GM21390 (cell line): ENCODE results near the gene GPER1.
"Not testable (repeated sequence)": the region's sequence is repeated elsewhere in the genome, so short reads cannot be mapped to it uniquely, and the experiment has no call there.

Experiments used
- ATAC-seq: cut with Tn5 transposase; IDR thresholded peaks from one replicate; pipeline ENCODE4 v1.9.1; 2021; ENCODE audit not compliant: unreplicated experiment

The GPER1 gene

DNA sequence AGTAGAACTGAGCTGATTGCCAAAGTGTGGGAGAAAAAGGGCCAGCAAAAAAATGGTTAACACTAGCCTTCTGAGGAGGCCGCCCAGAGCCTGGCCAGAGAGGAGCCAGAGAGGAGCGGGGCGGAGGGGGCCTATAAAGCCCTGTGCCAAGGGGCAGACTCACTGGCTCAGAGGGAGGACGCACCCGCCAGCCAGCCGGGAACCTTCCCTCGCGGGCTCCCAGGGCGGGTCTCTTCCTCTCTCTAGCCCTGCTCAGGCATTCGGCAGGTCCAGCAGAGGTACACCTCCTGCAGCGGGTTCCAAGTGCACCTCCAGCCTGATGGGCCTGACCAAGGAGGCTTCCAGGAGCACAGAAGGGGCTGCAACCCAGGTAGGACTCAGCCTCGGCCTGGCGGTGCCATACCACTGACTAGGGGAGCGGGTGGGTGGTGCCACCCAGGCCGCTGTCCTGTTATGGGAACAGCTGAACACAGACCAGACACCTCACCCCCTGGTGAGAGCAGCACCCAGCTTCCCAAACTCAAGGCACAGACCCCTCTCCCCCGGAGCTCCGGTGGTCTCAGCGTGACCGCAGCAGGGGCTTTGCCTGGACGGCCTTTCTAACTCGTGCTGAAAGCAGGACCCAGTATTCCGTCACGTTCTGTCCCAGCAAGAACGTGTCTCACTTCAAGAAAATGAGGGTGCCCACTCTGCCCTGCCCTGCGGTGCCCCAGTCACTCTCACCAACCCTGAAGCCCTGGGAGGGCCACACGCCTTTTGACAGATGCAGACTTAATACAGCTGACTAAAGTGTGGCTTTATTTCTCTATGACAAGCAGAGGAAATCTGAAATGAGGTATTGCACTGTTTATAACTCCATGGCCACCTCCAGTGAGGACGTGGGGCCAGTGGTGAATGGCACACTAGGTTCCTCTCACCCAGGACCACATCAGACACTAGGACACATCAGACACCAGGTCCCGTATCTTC, at the start of gene GPER1:
Gene GPER1, plus strand, starts transcription at position 162 of the 969 bp plus-strand sequence. CDS start 3,616 bp downstream, outside the sequence.
- no peak for ATAC-seq

DNA sequence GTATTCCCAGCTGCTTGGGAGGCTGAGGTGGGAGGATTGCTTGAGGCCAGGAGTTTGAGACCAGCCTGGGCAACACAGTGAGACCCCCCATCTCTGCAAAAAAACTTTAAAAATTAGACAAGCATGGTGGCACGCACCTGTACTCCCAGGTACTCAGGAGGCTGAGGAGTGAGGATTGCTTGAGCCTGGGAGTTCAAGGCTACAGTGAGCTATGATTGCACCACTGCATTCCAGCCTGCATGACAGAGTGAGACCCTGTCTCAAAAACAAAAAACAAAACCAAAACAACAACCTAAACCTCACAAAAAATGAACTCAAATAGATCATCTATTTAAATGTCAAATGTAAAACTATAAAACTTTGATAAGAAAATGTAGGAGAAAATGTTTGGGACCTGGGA, 47.7 kb upstream of the GPER1 start:
- not testable (repeated sequence) for ATAC-seq

DNA sequence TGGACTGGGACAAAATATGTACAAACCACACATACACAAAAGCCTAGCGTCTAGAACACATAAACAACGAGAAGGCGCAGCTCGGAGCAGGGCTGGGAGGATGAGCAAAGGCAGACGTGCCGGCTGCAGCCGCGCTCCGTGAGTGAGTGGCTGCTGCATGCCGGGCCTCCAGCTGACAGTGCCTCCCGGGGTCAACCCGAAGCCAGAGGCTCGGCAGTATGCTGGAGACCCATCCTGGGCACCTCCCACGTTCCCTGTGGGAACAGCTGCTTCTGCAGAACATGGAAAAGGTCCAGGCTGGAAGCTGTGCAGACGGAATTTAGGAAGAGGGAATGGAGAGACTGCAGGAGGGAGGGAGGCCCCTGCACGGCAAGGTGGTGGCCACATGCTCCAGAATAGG, 47.1 kb upstream of the GPER1 start:
- ATAC-seq = no peak

DNA sequence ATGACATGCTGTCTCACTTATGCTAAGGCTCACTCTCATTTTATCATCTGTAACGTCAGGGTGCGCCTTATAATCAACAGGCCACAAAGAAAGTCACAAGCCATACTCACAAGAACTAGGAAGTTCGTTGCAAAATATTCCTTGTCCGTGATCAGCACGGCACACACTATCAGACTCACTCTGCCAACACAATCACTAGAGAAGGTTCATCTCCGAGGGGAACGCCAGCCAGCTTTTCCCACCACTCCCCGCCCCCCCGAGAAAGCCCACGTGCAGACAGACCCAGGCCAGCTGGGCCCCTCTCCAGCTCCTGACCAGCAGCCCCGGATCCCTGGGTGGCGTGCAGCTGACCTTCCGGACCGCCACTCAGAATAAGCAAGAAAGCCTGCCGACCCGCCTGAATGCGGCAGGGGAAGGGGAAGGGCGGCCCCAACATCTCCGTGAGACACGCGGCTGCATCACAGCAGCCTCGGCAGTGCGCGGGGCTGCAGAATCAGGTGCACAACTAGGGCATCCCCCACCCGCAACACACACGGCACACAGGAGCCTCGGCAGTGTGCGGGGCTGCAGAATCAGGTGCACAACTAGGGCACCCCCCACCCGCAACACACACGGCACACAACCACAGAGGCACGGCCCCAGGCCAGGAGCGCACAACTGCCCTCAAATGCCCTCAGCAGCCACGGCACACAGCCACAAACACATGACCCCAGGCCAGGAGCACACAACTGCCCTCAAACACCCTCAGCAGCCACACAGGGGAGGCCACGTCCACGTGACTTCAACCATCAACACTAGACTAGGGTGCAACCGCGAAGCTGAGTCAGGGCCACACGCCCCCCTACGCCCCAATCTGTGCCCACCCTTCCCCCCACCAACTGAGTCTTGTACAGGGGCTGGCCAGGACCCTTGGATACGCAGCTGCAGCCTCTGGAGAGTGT, 46.1 kb upstream of the GPER1 start:
- ATAC-seq = no peak

DNA sequence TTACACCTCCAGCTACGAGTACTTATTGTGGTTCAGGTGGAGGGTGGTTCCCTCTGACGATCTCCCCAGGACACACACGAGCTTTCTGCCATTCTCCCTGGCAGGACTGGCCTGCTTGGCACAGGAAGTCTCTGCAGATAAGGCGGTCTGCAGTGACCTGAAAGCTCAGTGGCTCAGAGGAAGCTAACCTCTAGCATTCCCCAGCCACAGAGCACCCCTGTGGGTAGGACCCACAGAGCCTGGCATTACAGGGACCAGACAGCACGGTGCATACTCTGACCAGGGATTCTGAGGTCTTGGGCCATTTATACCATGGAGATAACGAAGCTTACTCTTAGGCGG, 45.5 kb upstream of the GPER1 start:
- no peak for ATAC-seq

DNA sequence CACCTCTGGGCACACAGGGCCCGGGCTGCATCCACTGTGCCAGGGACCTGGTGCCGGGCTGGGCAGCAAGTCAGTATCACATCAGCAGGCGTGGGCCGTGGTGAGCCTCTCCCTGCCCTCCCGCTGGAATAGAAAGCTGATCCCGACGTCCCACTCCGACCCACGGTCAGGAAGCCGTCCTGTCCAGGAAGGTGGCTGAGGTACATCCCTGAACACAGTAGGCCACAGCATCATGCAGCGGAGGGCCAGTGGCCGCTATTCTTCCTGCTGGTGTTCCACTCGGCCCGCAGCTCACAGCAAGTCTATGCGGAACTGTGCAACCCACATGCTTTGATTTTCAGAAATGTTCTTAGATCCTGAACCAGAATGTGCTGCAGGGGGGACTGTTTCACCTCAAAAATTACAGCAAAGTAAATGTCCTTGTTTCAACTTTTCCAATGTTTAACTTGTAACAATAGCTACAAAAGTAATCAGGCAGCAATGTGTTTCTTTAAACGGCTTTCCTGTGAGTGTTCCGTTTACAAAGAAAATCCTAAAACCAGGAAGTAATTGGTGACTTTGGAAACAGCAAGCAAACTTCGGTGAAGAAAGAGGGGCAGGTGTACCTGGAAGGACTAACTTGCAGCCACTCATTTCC, 44.2 kb upstream of the GPER1 start:
- no peak for ATAC-seq

DNA sequence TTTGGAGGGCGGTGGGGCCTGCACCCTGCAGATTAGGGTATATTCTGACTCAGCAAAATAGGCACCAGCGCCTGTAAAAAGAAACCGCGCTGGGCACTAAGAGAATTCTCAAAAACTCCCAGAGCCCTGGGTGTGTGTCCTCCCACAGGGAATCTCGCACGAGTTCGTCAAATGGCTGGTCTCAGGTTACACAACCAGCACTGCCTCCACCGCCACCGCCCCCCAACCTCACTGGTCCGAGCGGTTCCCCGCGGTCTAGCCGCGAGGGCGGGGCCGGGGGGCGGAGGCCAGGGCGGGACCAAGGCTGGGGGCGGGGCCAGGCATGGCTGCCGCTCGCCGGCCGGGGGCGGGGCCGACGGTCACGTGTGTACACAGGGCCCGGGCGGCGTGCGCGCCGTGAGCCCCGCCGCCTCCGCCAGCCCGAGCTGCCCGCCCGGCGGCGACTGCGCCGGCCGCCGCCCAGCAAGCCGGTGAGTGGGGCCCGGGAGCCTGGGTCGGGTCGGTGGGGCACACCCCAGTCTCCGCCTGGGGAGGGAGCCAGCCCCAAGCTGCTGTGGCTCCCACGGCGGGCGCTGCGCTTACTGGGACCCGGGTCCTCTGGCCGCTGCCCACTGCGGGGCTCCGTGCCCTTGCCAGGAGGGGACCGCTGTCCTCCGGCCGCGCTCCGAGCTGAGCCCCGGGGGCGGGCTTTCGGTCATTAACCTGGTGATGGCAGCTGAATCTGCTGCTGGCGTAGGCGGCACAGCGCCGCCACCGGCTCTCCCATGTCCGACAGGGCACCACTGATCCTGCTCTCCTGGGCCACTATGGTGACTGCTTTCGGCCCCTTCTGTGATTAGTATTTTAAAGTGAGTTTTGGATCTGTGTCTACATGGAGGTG, 43.5 kb upstream of the GPER1 start, which contains the start of gene GPR146:
Gene GPR146, plus strand, starts transcription at position 358 of the 880 bp plus-strand sequence. CDS start 12,970 bp downstream, outside the sequence.
- ATAC-seq = peak; percentile 87

DNA sequence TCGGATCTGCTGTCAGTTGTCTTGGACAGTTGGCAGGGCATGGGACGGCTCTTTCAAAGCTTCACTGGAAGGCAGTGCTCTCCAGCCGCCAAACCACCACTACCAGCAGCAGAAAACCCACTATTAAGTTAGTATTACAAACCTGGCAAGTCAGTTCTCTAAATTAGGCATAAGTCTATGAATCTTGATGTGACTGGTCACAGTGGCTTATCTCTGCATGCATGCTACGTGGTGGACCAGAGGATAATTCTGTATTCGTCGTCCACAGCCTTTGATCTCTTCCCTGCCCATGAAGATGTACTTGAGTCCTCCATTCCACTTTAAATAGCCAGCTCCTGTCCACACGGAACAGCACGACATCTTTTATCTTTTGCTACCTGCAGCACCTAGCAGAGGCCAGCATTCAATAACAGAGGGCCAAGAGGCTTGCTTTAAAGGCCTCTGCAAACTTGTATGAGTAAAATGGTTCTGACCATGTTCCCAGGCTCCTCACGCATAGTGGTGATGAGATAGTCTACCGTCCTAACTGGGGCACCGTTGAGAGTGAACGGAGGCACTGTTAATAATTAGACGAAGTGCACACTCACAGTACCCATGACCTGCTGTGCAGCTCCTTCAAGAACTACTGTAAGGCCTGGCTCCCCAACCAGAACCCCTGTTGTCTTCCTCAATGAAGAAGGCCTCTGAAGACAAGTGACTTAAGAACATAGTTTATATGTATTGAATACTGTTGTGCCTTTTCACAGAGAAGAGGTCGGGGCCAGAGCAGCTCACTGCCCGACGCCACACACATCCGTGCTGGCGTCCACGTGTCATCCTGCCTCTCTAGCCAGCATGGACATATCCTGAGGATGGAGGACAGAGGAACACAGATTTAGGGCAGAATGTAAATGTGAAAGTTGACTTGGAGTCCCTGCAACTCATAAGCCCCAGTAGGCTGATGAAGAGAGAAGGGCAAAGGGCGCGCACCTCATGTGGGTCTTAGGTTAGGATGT, 42.5 kb upstream of the GPER1 start:
- ATAC-seq = no peak

DNA sequence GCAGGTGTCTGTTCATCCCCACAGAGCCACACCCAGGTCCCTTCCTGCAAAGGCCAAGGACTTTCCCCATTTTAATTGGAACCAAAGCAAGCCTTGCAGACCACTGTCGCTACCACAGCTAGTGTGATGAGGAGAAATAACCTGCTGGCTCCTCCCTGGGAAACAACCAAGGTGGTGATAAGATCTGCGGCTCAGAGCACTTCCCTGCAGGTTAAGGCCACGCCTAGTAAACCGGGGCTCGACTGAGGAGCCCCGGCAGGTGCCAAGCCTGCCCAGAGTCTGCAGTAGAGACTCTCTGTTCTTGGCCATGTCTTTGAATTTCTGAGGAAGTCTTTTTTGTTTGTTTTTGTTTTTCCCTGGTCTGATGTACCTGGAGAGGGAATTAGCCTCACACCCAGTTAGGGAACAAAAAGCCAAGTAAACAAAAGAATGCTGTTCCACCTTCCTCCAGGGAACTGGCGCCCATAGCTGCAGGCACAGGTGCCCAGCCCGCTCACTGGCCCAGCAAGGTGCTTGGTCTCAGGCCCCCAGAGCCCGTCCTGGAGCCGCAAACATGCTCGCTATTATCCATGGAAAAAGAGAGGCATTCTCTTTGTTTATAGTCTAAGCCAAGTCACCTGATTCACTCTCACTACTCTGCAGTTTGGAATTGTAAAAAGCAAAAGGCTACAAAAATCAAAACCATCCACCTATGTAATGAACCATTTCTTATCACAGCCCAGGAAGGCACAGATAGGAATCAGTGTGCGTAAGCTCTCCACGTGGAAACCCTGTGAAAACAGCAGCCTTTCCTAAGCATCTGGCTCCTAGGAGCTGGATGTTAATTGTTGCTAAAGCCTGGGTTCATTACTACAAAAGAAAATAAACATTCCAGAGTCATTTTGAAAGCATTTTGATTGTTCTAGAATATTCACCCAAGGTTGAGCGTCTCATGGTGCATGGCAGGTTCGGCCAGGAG, 40.9 kb upstream of the GPER1 start:
- ATAC-seq = no peak

DNA sequence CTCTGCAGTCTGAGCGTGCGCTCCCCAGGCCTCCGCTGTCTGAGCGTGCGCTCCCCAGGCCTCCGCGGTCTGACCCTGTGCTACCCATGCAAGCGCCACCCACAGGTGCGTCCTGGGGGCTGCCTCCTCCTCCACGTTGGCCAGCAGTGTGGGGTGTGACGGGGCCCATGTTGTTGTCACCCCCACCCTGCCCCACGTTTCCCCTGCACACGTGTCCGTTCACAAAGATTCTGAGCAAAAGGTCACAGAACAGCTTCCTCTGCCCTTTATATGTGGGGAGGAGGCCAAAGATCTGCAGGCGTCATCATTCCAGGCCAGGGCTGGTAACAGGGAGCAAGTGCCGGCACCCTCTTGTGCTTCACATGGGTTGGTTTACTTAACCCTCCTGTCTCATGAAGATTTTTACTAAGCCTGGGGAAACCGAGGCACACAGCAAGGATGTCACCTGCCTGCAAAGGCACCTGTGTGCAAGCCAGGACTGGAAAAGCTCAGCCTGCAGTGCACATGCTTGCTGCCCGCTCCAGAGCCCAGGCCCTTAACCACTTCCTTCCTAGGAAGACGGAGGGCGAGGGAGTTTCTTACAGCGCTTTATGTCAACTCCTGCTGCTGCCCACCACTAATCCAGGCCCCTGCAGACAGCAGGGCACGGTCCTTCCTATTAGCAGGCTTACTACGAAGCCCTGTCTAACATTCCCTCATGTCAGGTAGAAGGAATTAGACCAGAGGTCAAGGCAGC, 38.7 kb upstream of the GPER1 start:
- ATAC-seq = no peak

DNA sequence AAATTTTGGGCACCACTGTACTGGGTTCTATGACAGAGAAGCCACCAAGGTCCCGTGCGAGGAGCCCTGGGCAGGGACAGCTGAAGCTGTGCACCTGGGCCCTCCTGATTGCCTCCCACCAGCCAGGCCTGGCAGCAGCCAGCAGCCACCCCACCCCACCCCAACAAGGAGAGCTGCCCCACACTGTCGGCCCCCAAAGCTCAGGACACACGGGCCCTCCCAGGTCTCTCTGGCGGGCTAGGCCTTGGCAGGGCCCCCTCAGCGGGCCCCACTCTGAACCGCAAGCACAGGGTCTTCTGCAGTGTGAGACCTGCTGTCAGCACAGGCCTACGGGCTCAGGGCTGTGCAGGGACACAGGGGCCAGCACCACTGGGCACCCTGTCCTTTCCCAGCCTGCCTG, 38.1 kb upstream of the GPER1 start:
- no peak for ATAC-seq

DNA sequence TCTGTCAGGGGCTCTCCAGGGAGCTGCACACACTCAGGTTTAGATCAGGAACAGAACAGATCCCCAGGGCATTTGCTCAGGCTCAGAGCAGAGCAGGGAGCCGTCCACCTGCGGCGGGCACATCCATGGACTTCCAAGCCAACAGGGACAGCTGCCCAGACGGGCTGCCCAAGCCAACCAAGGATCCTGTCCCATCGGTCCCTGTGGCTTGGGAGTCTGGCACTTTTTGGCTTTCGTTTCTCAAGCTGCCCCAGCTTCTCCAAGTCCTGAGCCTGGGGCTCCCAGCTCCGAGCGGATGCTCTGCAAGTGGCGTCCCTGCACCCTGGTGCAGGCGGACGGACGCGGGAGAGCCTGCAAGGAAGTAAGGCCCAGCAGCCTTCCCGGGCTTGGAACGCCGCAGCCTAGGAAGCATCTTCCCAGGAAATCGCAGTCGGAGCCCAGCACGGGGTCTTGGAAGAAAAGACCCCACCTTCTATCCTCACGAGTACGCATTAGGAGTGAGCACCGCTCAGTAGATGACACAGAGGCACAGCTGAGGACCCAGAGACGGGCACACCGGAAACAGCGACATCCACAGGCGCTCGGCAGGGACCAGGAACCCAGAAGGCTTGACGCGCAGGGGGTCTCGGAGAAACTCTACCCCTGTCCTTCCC, 37.5 kb upstream of the GPER1 start:
- ATAC-seq = no peak

DNA sequence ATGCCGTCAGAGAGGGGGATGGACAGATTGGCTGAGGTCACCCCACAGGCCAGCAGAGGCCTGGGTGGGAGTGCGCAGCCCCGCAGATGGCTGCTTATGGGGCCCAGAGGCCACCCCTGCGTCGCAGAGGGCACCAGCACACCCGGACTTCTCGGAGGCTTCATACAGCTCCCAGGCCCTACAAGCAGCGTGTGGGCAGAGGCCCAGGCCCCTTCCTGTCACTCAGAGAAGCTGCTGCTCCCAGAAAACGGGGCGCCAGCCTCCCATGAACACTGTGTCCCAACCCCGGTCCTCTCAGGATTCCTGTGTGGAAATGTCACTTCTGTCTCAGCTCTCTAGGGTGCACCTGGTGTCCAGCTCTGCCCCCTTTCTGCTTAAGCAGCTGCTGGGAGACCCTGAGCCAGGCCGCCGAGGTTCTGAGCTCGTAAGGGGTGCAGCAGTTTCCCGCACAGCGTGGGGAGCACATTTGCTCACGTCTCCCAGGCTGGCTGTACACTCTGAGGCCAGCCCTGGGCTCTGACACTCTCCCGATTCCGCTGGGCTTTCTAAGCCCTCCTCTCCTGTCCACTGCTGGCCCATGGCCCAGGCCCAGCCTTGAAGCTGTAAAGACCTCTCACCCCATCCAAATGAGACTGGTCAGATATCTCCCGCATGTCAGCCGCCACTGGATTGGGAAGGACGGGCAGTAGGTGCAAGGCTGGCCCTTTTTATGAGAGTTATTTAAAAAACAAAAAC, 36.8 kb upstream of the GPER1 start:
- no peak for ATAC-seq

DNA sequence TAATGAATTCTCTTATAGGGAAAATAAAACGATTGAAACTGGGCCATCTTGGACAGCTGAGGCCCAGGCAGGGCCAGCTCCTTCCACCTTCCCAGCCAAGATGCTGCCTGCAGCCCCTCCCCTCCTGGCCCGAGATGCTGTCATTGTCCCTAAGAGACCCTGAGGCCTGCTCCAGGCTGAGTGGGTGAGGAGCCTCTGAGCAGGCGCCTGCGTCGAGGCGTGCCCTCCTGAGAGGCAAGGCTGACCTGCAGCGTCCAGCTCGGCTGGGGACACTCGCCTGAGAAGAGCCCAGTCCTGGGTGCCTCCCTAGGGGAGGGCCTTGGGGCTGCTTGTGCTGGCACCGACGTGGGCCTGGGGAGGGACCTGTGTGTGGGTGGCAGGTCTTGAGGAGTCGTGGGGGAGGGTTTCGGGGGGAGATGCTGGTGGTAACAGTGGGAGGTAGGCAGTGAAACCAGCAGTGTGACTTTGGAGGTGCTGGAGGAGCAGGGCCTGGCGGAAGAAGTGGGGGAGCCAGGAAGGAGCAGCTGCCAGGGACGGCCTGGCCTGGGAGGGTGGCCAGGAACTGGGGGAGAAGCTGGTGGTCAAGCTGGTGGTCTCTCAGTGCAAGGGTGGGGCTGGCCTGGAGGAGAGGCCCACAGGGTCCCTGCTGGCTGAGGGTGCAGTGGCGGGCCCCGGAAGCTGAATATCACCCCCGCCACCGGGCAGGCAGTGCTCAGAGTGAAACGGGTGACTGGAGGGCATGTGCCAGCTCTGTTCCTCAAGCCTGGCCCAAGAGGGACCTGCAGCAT, 35.7 kb upstream of the GPER1 start:
- no peak for ATAC-seq

DNA sequence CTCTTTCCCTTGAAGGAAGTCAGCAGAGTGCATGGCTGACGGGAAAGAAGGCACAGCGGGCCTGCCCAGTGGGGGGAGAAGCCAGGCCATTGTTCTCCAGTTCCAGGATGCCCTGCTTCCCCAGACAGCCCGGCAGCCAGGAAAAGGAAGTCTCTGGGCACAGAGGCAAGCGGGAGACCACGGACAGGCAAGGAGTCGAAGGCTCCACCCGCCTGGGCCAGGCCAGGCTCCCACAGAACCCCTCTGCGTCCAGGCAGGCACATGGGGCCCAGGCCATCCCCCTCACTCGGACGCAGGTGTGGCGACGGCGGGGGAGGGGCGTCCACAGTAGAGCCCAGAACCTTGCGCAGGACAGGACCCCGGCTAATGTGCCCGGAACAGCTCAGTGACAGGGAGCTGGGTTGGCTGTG, 34.9 kb upstream of the GPER1 start:
- no peak for ATAC-seq
